Fibroblast of villous mesenchyme (primary cell): Measurements from ENCODE around the gene ADCY3. TPM values are rescaled to one million over a fixed set of nuclear protein-coding genes. Genes with fewer than 3 reads are reported as not detected.
A peak's percentile ranks its signal among the peaks of the same experiment; 100 is the strongest.

Source experiments
- DNase-seq: peaks from one replicate; pipeline ENCODE4 v3.0.0-alpha.2; 2010; ENCODE audit warnings: low read depth
- H3K4me3 ChIP-seq: 2 replicates; pipeline ENCODE4 v1.5.1; 2011; ENCODE audit warnings: low read depth, mild to moderate bottlenecking, low read length
- CTCF ChIP-seq: IDR thresholded peaks from 2 replicates; pipeline ENCODE4 v1.5.1; 2012; ENCODE audit warnings: low read depth, mild to moderate bottlenecking, low read length; ENCODE audit not compliant: insufficient read depth
- total RNA-seq: library from RNA; depleted of rRNA; stranded (reverse); fragments of >200 nt; gene quantifications from 2 replicates; pipeline ENCODE4 v1.2.3, GENCODE V29; 2012

The ADCY3 gene
- total RNA-seq, 1 donor = 43.2 TPM

- peak; percentile 72 for DNase-seq
- TF ChIP-seq CTCF = no peak
- H3K4me3 ChIP-seq = no peak overlapping the region
Observed at GRCh38 chr2:24885221-24886125, 34.6 kb downstream of the ADCY3 start.

- TF ChIP-seq CTCF = no peak
- DNase-seq = peak; percentile 71
- no peak overlapping the region for H3K4me3 ChIP-seq
Observed at GRCh38 chr2:24883946-24884345, 36.1 kb downstream of the ADCY3 start.

GRCh38 chr2:24881623-24882022 is 38.4 kb downstream of the ADCY3 start:
- TF ChIP-seq CTCF = peak; percentile 5
- H3K4me3 ChIP-seq = no peak overlapping the region
- no peak for DNase-seq

GRCh38 chr2:24881158-24881557 is 38.9 kb downstream of the ADCY3 start:
- DNase-seq = no peak
- TF ChIP-seq CTCF = no peak
- no peak overlapping the region for H3K4me3 ChIP-seq

GRCh38 chr2:24878341-24878740 is 41.7 kb downstream of the ADCY3 start:
- peak; percentile 69 for DNase-seq
- TF ChIP-seq CTCF = no peak
- H3K4me3 ChIP-seq = no peak overlapping the region

GRCh38 chr2:24877646-24878045 is 42.4 kb downstream of the ADCY3 start:
- TF ChIP-seq CTCF = no peak
- DNase-seq = no peak

More at GRCh38 chr2:24877646-24878045, 42.4 kb downstream of the ADCY3 start:
- H3K4me3 ChIP-seq = no peak overlapping the region
